ENCODE results near the gene CRX.
"Not testable (repeated sequence)": the region's sequence is repeated elsewhere in the genome, so short reads cannot be mapped to it uniquely, and the experiment has no call there.

CRX gene

DNA sequence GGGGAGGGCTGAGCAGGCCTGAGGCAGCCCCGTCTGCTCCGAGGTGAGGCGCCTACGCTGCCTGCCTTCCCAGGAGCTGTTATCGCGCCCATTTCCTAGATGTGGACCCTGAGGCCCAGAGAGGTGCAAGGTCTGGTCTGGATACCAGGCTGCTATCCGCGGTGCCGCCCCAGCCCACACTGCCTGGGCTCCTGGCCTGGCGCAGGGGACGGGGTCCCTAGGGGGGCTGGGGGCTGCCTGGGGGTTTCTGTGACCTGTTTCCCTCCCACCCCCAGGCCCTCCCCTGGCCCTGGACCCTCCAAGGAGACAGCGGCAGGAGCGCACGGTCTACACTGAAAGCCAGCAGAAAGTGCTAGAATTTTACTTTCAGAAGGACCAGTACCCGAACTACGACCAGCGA, 38.1 kb downstream of the CRX start:
- H3K27ac ChIP-seq (ENCODE audit: low read depth, low read length); H3K27me3 ChIP-seq (ENCODE audit: control insufficient read depth, insufficient read depth, low read length); H3K36me3 ChIP-seq (ENCODE audit: control insufficient read depth, insufficient read depth, low read length); H3K9me3 ChIP-seq (ENCODE audit: control insufficient read depth, insufficient read depth, low read length); H3K4me1 ChIP-seq (ENCODE audit: control insufficient read depth, insufficient read depth, low read length); H3K9ac ChIP-seq (ENCODE audit: low read depth, low read length); H3K4me3 ChIP-seq (ENCODE audit: low read depth, low read length): not testable (repeated sequence)

DNA sequence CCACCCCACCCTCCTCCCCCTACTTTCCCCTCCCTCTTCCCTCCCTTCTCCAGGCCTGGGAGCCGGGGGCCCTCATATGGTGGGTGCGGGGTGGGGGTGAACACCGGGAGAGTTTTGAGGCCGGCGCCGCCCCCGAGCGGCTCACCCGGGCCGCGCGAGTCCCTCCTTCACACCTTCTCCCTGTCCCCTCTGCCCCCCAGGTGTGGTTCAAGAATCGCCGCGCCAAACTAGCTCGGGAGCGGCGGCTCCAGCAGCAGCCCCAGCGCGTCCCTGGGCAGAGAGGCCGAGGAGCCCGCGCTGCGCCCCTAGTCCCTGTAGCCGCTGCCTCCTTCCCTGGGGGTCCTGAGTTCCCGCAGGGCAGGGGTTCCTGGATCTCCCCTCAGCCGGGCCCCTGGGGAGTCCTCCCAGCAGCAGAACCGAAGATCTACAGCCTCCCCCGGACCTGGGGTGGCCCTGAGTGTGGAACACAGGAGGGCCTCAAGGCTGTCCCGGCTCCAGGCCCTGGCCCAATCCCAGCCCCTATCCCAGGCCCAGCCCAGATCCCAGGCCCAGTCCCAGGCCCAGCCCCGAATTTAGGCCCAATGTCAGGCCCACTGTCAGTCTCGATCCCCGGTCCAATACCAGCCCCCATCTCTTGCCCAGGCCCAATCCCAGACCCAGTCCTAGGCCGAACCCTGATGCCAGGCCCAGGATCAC, 39.0 kb downstream of the CRX start:
- Histone ChIP-seq H3K4me1 (ENCODE audit: control insufficient read depth, insufficient read depth, low read length) (peaks cover 5% of the 10 kb centered on the region), H3K9ac (ENCODE audit: low read depth, low read length) (no peak overlapping the region), H3K27ac (ENCODE audit: low read depth, low read length) (no peak overlapping the region), H3K27me3 (ENCODE audit: control insufficient read depth, insufficient read depth, low read length) (no peaks in the 10 kb centered on the region), H3K9me3 (ENCODE audit: control insufficient read depth, insufficient read depth, low read length) (no peaks in the 10 kb centered on the region), H3K4me3 (ENCODE audit: low read depth, low read length) (no peak overlapping the region), H3K36me3 (ENCODE audit: control insufficient read depth, insufficient read depth, low read length) (no peaks in the 10 kb centered on the region)

DNA sequence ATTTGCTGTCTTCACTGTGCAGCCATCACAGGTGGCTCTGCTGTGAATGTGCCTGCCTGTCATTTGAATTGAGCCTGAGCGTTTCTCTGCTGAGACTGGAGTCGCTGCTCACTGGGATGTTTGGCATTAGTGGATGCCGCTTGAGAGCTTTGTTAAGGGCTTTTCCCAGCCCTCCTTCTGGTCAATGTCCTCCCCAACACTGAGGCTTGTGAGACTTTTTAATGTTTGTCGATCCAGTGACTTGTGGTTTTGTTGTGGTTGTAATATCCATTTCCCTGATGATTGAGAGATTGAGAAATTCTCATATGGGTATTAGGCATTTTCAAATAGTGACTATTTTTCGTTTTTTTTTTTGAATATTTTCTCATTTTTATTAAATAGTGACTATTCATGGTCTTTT, 39.9 kb downstream of the CRX start:
- H3K9ac ChIP-seq (ENCODE audit: low read depth, low read length), result no peak overlapping the region
- no peaks in the 10 kb centered on the region for H3K36me3 ChIP-seq (ENCODE audit: control insufficient read depth, insufficient read depth, low read length)
- peaks cover 5% of the 10 kb centered on the region for H3K4me1 ChIP-seq (ENCODE audit: control insufficient read depth, insufficient read depth, low read length)
- no peaks in the 10 kb centered on the region for H3K9me3 ChIP-seq (ENCODE audit: control insufficient read depth, insufficient read depth, low read length)
- H3K27me3 ChIP-seq (ENCODE audit: control insufficient read depth, insufficient read depth, low read length), result no peaks in the 10 kb centered on the region
- no peak overlapping the region for H3K4me3 ChIP-seq (ENCODE audit: low read depth, low read length)
- no peak overlapping the region for H3K27ac ChIP-seq (ENCODE audit: low read depth, low read length)

GRCh38 chr19:47863514-47863936, 41.8 kb downstream of the CRX start:
- Histone ChIP-seq H3K4me1 (ENCODE audit: control insufficient read depth, insufficient read depth, low read length) (peaks cover 5% of the 10 kb centered on the region), H3K36me3 (ENCODE audit: control insufficient read depth, insufficient read depth, low read length) (no peaks in the 10 kb centered on the region), H3K27me3 (ENCODE audit: control insufficient read depth, insufficient read depth, low read length) (no peaks in the 10 kb centered on the region), H3K9ac (ENCODE audit: low read depth, low read length) (0 out of 2 replicates have a peak overlapping the region, but pooled peaks have one; percentile 18), H3K27ac (ENCODE audit: low read depth, low read length) (peak overlapping the region; percentile 76), H3K9me3 (ENCODE audit: control insufficient read depth, insufficient read depth, low read length) (no peaks in the 10 kb centered on the region), H3K4me3 (ENCODE audit: low read depth, low read length) (no peak overlapping the region)

- Histone ChIP-seq H3K9me3 (ENCODE audit: control insufficient read depth, insufficient read depth, low read length) (no peaks in the 10 kb centered on the region), H3K4me3 (ENCODE audit: low read depth, low read length) (no peak overlapping the region), H3K27ac (ENCODE audit: low read depth, low read length) (no peak overlapping the region), H3K9ac (ENCODE audit: low read depth, low read length) (no peak overlapping the region), H3K27me3 (ENCODE audit: control insufficient read depth, insufficient read depth, low read length) (no peaks in the 10 kb centered on the region), H3K36me3 (ENCODE audit: control insufficient read depth, insufficient read depth, low read length) (no peaks in the 10 kb centered on the region), H3K4me1 (ENCODE audit: control insufficient read depth, insufficient read depth, low read length) (peaks cover 5% of the 10 kb centered on the region)
These were observed 43.4 kb downstream of the CRX start for GRCh38 chr19:47865166-47865565.

DNA sequence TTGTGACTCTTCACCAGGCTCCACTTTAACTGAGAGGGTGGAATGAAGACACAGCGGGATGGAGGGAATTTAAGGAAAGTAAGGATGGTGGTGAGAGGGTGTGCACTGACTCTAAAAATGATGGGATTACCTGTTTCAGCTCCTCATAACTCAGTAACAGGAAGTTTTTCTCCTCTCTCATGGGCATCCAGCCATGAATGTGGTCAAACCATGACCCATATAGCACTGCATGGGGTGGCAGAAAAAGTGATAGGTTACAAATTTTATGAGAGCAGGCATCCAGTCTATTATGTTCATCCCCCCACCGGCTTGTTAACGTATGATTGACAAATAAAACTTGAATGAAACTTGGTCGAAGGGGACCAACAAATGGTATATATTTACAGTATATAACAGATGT, 57.2 kb downstream of the CRX start:
- Histone ChIP-seq H3K36me3 (ENCODE audit: control insufficient read depth, insufficient read depth, low read length) (no peaks in the 10 kb centered on the region), H3K9ac (ENCODE audit: low read depth, low read length) (no peak overlapping the region), H3K4me1 (ENCODE audit: control insufficient read depth, insufficient read depth, low read length) (no peaks in the 10 kb centered on the region), H3K4me3 (ENCODE audit: low read depth, low read length) (no peak overlapping the region), H3K9me3 (ENCODE audit: control insufficient read depth, insufficient read depth, low read length) (peaks cover 5% of the 10 kb centered on the region; the same call in 1 of the 2 replicates), H3K27ac (ENCODE audit: low read depth, low read length) (no peak overlapping the region), H3K27me3 (ENCODE audit: control insufficient read depth, insufficient read depth, low read length) (no peaks in the 10 kb centered on the region)

- not testable (repeated sequence) for H3K27ac ChIP-seq (ENCODE audit: low read depth, low read length); H3K4me1 ChIP-seq (ENCODE audit: control insufficient read depth, insufficient read depth, low read length); H3K4me3 ChIP-seq (ENCODE audit: low read depth, low read length); H3K27me3 ChIP-seq (ENCODE audit: control insufficient read depth, insufficient read depth, low read length); H3K9me3 ChIP-seq (ENCODE audit: control insufficient read depth, insufficient read depth, low read length); H3K9ac ChIP-seq (ENCODE audit: low read depth, low read length); H3K36me3 ChIP-seq (ENCODE audit: control insufficient read depth, insufficient read depth, low read length)
These were observed 57.6 kb downstream of the CRX start for GRCh38 chr19:47879385-47879784.

DNA sequence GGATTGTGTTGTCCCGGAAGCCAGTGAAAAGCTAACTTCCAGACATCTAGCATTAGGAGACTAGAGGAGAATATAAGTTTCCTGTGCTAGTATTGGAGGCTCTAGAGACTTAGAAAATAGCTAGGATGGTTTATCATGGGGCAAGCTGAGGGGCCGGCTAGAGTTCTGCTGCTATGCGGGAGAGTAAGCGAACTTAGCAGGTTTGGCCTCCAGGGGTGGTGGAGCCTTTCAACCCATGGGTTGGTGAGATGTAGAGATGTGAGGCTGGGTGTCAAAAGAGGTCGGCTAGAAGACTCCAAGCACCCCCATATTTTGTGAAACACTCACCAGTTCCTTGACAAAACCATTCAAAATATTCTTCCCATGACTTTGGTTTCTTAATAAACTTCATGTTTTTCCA, 60.0 kb downstream of the CRX start:
- no peaks in the 10 kb centered on the region for H3K4me1 ChIP-seq (ENCODE audit: control insufficient read depth, insufficient read depth, low read length)
- H3K27me3 ChIP-seq (ENCODE audit: control insufficient read depth, insufficient read depth, low read length), result no peaks in the 10 kb centered on the region
- H3K36me3 ChIP-seq (ENCODE audit: control insufficient read depth, insufficient read depth, low read length), result no peaks in the 10 kb centered on the region
- no peak overlapping the region for H3K4me3 ChIP-seq (ENCODE audit: low read depth, low read length)
- no peak overlapping the region for H3K9ac ChIP-seq (ENCODE audit: low read depth, low read length)
- H3K9me3 ChIP-seq (ENCODE audit: control insufficient read depth, insufficient read depth, low read length), result peaks cover 10% of the 10 kb centered on the region; the same call in 1 of the 2 replicates
- no peak overlapping the region for H3K27ac ChIP-seq (ENCODE audit: low read depth, low read length)

DNA sequence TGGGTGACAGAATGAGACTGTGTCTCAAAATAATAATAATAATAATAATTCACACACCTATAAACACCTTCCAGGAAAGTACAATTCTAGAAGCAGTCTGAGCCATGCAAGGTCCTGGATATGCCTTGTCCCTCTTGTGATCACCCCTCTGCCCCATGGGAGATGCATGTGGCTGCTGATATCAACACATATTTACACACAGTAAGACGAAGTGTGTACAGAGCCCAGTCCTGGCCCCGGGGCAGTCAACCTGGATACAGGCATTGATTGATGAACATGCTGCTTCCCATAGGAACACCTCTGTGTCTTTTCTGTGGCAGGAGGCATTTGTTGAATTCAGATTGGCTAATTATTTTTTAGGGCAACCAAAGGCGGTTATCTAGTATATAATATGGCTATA, 61.2 kb downstream of the CRX start:
- Histone ChIP-seq H3K4me1 (ENCODE audit: control insufficient read depth, insufficient read depth, low read length) (no peaks in the 10 kb centered on the region), H3K9me3 (ENCODE audit: control insufficient read depth, insufficient read depth, low read length) (peaks cover 10% of the 10 kb centered on the region), H3K4me3 (ENCODE audit: low read depth, low read length) (no peak overlapping the region), H3K27me3 (ENCODE audit: control insufficient read depth, insufficient read depth, low read length) (no peaks in the 10 kb centered on the region), H3K36me3 (ENCODE audit: control insufficient read depth, insufficient read depth, low read length) (no peaks in the 10 kb centered on the region), H3K27ac (ENCODE audit: low read depth, low read length) (no peak overlapping the region), H3K9ac (ENCODE audit: low read depth, low read length) (no peak overlapping the region)

DNA sequence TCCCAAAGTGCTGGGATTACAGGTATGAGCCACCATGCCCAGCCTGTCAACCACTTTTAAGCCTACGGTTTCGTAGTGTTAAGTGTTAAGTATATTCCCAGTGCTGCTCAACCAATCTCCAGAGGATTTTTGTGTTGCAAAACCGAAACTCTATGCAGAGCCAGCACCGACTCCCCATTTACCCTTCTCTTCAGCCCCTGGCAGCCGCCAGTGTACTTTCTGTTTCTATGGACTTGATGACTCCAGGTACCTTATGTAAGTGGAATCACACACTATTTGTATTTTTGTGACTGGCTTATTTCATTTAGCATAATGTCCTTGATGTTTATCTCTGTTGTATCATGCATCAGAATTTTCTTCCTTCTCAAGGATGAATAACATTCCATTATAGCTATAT, 63.3 kb downstream of the CRX start:
- Histone ChIP-seq H3K27me3 (ENCODE audit: control insufficient read depth, insufficient read depth, low read length) (no peaks in the 10 kb centered on the region), H3K9ac (ENCODE audit: low read depth, low read length) (no peak overlapping the region), H3K9me3 (ENCODE audit: control insufficient read depth, insufficient read depth, low read length) (peaks cover 9% of the 10 kb centered on the region), H3K4me1 (ENCODE audit: control insufficient read depth, insufficient read depth, low read length) (no peaks in the 10 kb centered on the region), H3K4me3 (ENCODE audit: low read depth, low read length) (no peak overlapping the region), H3K27ac (ENCODE audit: low read depth, low read length) (no peak overlapping the region), H3K36me3 (ENCODE audit: control insufficient read depth, insufficient read depth, low read length) (no peaks in the 10 kb centered on the region)

GRCh38 chr19:47886010-47886559, 64.3 kb downstream of the CRX start, which contains the start of gene SULT2A1:
Gene SULT2A1 (minus strand): TSS chr19:47886315. CDS start chr19:47886257, 58 bp downstream.
- H3K27ac ChIP-seq (ENCODE audit: low read depth, low read length), result no peak within 1 kb of the TSS
- no peaks in the 10 kb centered on the region for H3K4me1 ChIP-seq (ENCODE audit: control insufficient read depth, insufficient read depth, low read length)
- H3K36me3 ChIP-seq (ENCODE audit: control insufficient read depth, insufficient read depth, low read length), result no peaks in the 10 kb centered on the region
- peaks cover 9% of the 10 kb centered on the region for H3K9me3 ChIP-seq (ENCODE audit: control insufficient read depth, insufficient read depth, low read length)
- no peak within 1 kb of the TSS for H3K4me3 ChIP-seq (ENCODE audit: low read depth, low read length)
- H3K9ac ChIP-seq (ENCODE audit: low read depth, low read length), result no peak within 1 kb of the TSS
- H3K27me3 ChIP-seq (ENCODE audit: control insufficient read depth, insufficient read depth, low read length), result no peaks in the 10 kb centered on the region

Measured in HUES48 (cell line).